A549 (cell line): Measurements from ENCODE around the gene PAIP2.

Experiments used
- SMC3 ChIP-seq: fragments of >200 bp; sonication (Bioruptor Twin); formaldehyde crosslinking; IDR thresholded peaks from 3 replicates; pipeline ENCODE4 v1.6.1; 2018; ENCODE audit warnings: inconsistent platforms
- TF ChIP-seq, protein P1 (sequence below): fragments of >200 bp; sonication (Bioruptor Twin); formaldehyde crosslinking; IDR thresholded peaks from 3 replicates; pipeline ENCODE4 v1.5.1; 2016

DNA sequence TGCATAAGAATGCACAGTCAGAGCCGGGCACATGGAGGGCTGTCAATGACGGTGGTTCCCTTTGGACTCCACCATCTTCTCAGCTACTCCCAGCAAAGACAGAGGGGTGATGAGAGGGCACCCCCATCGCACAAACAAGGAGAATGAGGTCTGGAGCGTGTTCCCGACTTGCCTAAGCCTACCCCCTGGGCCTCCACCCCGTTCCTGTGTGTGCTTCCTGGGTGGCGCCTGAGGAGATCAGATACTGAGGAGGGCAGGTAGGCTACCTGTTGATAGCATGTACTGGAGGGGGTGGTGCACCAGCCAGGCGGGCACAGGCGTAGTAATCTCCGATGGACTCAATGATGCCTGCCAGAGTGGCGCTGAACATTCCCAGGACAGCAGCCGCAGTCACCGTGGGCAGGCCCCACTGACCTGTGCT lies 37.3 kb downstream of the PAIP2 start:
- TF ChIP-seq, protein P1, sequence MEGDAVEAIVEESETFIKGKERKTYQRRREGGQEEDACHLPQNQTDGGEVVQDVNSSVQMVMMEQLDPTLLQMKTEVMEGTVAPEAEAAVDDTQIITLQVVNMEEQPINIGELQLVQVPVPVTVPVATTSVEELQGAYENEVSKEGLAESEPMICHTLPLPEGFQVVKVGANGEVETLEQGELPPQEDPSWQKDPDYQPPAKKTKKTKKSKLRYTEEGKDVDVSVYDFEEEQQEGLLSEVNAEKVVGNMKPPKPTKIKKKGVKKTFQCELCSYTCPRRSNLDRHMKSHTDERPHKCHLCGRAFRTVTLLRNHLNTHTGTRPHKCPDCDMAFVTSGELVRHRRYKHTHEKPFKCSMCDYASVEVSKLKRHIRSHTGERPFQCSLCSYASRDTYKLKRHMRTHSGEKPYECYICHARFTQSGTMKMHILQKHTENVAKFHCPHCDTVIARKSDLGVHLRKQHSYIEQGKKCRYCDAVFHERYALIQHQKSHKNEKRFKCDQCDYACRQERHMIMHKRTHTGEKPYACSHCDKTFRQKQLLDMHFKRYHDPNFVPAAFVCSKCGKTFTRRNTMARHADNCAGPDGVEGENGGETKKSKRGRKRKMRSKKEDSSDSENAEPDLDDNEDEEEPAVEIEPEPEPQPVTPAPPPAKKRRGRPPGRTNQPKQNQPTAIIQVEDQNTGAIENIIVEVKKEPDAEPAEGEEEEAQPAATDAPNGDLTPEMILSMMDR = no peak
- TF ChIP-seq SMC3 = no peak
